Measurements from ENCODE around the gene DLGAP1.
A peak's percentile ranks its signal among the peaks of the same experiment; 100 is the strongest.

The DLGAP1 gene

DNA sequence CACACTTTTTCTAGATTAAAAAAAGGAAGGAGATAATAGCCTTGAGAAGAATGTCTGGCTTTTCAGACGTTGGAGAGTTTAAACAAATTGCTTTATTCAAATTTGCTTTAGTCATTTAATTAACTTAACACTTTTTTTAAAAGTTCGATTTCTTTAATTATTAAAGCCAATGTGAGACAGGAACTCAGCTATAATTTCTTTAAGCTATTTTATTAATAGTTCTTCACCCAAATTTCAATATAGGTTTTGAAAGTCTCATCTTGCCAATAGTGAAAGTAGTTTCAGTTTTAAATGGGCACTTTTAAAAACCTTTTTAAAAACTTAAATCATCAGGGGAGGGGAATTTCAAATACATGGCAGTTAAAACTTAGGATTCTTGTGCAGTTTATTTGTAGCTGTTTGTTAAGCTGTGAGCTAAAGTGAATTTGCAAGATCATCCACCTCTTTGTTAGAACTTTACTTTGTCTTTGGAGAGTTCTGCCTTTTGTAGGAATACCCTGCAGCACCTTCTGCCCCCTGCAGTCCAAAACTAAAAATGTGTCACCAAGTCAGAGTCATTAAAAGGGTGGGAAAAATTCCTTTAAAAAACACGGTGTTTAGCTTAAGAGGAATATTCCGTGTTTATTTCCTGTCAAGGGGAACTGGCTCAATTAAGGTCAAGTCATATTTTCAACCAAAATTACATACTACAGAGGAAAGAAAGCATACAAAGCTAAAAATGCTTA is 1000.6 kb downstream of the DLGAP1 start:
- peak; percentile 65 for FAIRE-seq

DNA sequence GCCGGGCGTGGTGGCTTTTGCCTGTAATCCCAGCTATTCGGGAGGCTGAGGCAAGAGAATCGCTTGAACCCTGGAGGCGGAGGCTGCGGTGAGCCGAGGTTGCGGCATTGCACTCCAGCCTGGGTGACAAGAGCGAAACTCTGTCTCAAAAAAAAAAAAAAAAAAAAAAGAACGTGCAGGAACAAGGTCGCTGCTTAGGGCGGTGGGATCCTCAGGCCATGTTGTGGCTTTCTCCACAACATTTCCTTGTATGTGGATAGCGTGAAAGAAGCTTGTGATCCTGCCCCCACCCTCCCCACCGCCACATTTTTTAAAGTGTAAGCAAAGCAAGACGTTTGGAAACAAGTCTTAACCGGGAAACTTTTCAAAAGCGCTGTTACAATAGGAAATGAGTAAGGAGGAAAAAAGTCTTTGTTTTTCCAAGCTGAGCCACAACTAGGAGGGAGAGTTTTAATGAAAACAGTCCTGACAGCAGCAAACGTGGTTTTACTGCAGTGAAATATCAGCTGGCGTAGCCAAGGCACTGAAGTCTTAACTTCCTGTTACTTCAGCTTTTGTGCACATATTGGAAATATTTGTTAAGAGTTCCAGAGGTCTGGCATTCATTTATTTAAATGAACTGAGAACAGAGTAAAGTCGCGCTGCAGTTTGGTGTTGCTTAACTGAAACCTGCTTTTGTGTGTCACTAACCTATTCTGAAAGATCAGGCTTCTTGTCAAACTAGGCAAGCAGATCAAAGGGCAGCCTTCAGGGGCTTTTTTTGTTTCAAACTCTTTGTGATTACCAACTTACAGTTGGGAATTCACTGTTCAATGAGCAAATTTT is 1001.4 kb downstream of the DLGAP1 start:
- peak; percentile 11 for FAIRE-seq

DNA sequence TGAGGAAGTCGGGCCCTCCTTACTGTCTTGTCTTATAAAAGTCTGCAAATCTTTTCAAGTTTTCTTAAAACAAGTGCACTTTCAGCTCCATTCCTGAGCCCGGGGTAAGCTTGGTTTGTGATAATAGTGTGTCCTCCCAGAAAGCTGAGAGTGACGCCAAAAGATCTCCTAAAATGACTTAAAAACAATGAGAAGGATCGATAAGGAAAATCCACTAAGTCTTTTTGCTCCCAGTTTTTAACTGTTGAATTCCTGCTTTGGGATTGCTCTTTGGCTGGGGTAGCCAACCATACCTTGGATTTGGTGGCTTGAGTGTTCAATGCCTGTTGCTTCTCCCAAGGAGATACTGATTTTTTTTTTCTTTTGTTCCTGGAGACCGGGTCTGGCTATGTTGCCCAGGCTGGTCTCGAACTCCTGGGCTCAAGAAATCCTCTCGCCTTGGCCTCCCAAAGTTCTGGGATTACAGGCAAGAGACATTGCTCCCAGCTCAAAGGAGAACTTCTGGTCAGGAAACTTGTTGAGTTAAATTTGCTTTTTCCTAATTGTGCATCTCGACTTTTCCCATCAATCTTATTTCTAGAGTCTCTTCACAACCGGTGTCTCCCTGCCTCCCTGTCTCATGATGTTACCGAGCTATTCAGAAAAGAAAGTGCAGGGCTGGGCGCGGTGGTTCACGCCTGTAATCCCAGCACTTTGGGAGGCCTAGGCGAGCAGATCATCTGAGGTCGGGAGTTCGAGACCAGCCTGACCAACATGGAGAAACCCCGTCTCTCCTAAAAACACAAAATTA is 1002.2 kb downstream of the DLGAP1 start:
- no peak for FAIRE-seq

DNA sequence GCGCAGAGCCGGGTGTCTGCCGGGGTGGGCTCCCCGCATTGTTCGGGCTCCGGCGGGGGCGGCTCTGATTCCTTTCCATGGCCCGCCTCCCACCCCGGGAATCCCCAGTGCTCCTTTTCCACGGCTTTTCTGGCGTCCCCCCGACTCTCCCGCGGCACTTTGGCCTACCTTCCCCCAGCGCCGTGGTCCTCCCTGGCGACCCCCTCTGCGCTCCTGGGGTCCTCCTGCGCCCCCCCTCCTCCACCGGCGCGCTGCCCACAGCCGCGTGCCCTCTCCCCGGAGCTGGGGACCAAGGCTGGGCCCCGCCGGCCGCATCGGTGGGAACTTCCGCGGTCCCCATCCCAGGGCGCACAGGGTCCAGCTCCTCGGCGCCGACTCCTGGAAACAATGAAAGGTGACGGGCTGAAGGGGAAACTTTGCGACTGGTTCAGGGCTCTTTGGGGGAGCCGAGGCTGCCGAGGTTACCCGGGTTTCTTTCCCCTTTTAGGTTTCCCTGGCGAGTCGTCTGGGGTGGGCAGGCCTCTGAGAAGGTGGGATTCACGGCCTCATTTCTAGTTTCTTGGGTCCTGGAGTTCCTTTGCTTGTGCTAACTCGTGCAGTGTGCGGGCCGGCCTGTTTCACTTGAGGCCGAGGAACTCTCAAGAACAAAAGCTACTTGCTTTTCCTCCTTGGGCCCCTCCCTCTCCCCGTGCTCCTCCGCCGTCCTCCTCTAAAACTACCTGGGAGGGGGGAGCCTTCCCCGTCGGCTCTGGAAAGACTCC is 1002.9 kb downstream of the DLGAP1 start:
- no peak for FAIRE-seq

DNA sequence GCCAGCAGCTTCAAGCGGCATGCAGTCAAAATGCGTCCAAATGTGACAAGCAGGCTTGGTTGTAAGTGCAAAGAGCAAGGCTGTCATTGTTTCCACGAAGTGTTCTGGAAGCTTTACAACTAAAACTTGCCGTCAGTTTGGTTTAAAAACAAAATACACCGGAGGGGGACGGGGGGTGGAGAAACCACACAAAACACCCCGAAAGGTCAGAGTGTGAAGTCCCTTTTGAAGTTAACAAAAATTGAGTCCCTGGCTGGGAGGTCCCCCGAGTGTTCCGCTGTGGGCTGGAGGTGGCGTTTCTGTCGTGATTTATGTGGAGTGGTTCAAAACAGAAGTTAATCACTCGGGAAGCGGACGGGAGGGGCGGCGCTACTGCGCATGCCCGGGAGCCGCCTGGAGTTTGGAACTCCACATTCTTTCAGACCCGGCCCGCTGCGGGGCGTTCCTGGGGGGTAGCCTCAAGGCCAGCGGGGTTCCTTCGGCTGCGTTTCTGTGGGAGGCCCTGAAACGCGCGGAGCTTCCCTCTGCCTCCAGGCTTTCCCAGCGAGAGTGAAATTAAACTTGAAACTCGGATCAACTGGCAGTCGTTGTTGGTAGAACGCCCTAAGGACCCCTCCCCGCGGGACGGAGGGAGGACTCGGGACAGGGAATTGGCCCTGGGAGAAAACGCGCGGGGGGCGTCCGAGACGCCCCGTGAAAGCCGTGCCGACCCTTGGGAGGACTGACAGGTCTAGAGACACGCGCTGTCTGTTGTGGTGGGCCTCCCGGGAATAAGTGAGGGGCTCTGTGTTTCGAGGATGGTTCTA is 1003.7 kb downstream of the DLGAP1 start:
- peak; percentile 87 for FAIRE-seq

DNA sequence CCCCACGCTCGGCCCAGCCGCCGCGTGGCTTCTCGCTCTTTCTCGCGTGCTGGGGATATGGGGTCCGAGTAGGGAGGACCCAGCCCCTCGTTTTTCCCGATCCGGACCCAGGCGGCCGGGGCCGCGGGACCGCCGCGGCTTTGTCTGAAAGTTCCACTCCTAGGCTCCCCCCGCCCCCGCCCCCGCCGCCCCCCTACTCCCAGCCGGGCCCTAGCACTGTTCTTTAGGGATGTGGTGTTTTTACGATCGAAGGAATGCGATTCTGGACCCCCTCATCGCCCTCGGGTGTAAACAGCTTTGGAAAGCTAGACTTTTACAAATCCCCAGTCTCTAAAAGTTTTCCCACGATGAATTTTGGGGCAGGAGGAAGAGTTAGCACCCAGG is 1004.3 kb downstream of the DLGAP1 start:
- no peak for FAIRE-seq

DNA sequence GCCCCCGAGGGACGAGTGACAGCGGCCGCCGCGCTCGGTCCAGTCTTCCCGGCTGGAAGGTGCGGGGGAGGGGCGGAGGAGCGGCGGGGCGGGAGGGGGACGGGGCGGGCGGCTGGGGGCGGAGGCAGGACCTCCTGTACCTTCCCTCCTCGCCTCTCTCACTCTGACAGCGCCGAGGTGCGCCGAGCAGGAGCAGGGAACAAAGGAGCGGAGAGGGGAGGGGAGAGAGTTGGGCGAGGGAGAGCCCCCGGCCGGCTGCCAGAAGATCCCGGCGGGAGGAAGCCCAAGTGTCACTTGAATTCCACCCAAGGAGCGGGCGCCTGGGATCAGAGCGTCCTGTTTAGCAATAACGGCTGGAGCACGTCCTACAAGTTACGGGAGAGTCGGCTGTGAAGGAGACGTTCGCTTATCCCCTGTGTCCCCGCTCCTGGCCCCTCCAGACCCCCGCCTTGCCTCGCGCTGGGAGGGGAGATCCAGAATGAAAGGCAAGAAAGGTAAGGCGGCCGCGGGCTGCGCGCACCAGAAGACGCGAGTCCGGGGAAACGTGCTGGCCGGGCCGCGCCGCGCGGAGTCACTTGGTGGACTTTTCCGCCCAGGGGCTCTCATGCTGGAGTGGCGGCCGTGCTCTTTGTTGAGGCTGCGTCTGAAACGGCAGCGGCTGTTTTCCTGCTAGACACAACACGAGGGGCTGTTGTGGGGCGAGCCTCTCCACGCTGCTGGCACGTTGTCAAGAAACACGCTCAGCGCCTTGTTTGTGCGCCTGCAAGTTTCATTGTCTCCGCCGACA is 1004.9 kb downstream of the DLGAP1 start, which contains the start of gene TGIF1:
Gene TGIF1 (plus strand): TSS at position 161 of the 787 bp plus-strand sequence. CDS start 318 bp downstream, at position 479.
- FAIRE-seq, result no peak

DNA sequence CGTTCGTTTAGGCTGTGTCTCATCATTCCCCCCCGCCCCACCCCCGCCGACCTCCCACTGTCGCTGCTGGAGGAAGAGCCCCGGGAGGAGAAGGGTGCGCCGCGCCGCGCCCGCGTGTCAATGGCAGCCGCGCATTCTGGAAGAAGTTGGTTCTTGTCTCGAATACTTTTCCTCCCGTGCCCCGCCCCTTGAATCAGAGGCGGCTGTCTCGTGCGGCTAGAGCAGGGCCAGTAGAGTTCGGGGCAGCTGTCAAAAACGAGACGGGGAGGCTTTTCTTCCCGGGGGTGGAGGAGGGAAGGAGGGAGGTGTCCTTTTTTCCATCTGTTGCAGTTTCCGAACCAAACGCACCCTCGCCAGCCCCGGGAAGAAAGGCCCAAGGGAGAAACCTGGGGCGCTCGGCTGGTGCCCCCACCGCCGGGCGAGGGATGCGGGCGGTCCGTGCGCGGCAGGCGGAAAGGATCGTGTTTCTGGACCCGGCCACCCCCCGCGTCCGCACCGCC is 1005.5 kb downstream of the DLGAP1 start:
- FAIRE-seq, result no peak

DNA sequence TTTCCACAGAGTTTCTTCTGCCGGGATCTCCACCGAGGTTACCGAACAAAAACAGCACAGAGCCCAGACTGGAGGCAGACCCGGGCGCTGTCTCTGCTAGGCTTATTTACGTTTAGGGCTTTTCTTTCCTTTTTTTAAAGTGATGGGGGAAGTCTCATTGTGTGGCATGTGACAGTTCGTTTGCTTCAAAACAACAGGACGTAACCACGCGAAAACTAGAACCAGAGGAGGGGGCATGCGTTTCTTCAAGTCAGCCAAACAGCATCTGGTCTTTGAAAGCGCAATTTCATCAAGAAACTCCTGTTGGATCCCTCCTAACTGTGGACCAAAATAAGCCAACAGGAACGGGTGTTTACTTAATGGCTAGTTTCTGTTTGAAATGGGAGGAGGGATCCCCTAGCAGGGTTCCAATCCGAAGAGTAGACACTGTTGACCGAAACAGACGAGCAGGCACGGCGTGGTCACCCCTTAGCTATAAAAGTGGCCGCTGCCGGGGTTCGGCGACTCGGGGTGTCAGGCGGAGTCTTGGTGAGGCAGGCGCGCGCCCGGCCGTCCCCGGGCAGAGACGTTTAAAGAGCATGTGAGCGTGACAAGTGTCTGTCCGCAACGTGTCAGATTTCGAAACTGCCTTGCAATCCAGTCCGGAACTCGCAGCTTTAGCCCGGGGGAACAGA is 1006.1 kb downstream of the DLGAP1 start:
- no peak for FAIRE-seq

DNA sequence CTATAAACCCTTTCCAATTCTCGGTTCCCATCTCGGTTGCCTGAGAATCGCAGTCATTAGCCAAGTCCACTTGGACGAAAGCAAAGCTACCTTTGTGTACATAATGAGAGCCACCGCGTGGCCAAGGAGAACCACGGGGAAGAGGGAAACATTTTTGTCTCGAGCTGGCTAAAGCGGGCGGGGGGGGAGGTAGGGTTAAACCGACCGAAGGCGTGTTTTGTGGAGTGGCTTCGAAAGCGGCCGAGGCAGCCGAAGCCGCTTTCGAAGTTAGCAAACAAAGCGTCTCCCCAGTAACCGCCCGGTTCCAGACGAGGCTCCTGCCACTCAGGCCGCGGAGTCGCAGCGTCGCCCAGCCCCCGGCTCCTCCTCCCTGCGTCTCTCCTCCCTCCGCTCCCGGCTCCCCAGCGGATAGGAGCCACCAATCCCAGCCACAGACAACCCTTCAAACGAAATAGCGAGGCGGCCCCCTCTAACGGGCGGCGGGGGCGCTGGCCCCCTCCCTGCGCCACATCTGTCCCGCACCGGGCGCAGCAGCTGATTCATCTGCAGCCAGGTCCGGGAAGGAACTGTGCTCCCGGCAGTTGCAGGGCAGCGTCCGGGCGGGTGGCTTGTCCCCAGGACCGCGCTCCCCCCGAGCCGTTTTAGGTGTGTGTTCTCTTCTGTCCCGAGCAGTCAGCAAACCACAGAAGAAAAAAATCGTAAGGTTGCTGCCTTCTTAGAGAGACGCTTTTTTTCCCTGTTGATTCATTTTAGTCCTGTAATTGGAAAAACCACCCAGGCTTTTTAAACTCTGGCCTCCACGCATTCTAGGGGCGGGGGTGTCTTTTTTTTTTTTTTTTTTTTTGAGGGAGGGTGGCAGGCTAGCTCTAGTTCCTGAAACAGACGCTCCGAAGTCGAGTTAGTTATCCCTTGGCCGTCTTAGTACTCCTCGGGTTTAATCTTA is 1006.9 kb downstream of the DLGAP1 start:
- FAIRE-seq, result peak; percentile 95

DNA sequence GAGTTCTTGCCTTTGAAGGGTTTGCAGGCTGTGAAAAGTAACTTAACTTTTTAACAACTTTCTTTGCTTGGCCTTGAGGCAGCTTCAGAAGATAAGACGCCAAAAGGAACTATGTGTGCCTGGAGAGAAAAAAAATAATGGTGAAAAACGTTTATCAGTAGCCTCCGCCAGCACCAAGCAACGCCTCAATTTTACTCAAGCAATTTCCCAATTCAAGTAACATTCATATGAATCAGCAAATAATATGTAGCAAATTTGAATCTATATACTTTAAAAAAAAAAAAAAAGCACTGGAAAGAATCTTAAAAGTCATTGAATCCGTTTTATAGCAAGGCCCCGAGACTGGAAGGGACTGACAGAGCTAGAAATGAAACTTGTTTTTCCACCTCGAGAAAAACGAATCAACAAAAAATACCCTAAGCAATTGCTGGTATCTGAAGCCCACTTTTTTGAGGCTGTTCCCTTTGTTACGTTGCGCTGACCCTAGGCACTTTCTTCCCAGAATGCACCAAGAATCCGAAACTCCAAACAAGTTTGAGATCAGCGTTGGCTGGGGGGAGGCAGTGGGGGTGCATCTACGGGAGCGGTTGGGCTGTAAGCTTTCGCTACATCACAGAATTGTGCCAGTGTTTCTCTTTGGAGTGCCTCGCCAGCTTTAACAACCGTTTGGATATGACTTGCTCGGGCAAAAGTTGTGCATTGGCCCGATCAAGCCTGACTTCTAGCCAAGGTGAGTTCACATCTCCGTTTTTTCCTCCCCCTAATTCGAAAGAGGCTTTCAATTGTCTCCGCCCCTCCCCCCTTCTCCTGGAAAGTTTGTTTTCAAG is 1007.8 kb downstream of the DLGAP1 start:
- FAIRE-seq, result peak; percentile 9
